Transverse colon (tissue), 3 donors: Measurements from ENCODE around the gene MAP4K2.
"Not testable (repeated sequence)": the region's sequence is repeated elsewhere in the genome, so short reads cannot be mapped to it uniquely, and the experiment has no call there.

Experiments used
- POLR2A ChIP-seq: fragments of 450-650 bp; IDR thresholded peaks from one replicate; pipeline ENCODE4 v1.6.1; 2016; ENCODE audit warnings: antibody characterized with exemption, mild to moderate bottlenecking, moderate library complexity
- TF ChIP-seq, protein P1 (sequence below), 5 experiments: fragments of 200-600 bp in 3 of 5; fragments of 450-650 bp in 2 of 5; sonication (generic) in 3 of 5; IDR thresholded peaks; 1 replicate in 2 of 5; 2 replicates in 3 of 5; pipeline ENCODE4 v1.5.1; 2016 to 2017; ENCODE audit warnings: antibody characterized with exemption in 5 of 5, inconsistent platforms in 3 of 5, mild to moderate bottlenecking in 2 of 5, moderate library complexity in 1 of 5

GRCh38 chr11:64815433-64815832, 12.4 kb upstream of the MAP4K2 start:
- not testable (repeated sequence) for TF ChIP-seq POLR2A
- TF ChIP-seq, protein P1, sequence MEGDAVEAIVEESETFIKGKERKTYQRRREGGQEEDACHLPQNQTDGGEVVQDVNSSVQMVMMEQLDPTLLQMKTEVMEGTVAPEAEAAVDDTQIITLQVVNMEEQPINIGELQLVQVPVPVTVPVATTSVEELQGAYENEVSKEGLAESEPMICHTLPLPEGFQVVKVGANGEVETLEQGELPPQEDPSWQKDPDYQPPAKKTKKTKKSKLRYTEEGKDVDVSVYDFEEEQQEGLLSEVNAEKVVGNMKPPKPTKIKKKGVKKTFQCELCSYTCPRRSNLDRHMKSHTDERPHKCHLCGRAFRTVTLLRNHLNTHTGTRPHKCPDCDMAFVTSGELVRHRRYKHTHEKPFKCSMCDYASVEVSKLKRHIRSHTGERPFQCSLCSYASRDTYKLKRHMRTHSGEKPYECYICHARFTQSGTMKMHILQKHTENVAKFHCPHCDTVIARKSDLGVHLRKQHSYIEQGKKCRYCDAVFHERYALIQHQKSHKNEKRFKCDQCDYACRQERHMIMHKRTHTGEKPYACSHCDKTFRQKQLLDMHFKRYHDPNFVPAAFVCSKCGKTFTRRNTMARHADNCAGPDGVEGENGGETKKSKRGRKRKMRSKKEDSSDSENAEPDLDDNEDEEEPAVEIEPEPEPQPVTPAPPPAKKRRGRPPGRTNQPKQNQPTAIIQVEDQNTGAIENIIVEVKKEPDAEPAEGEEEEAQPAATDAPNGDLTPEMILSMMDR (IDR thresholded peaks at IDR 0.05): not testable (repeated sequence)
